Mesenchymal stem cell (in vitro differentiated cells and primary cell): ENCODE data around the gene DUS1L.
A peak's percentile ranks its signal among the peaks of the same experiment; 100 is the strongest.

ENCODE experiments used
- DNase-seq: peaks from one replicate; pipeline ENCODE4 v3.0.0-alpha.2; 2013
- H2AFZ ChIP-seq: one replicate; pipeline ENCODE4 v1.6.1; 2013; ENCODE audit warnings: low read depth, mild to moderate bottlenecking, control low read depth, inconsistent platforms, low read length, moderate library complexity
- H2AK5ac ChIP-seq: 2 replicates; pipeline ENCODE4 v1.6.1; 2013; ENCODE audit warnings: low read length, moderate library complexity, mild to moderate bottlenecking, inconsistent platforms; ENCODE audit not compliant: severe bottlenecking
- H2BK120ac ChIP-seq: one replicate; pipeline ENCODE4 v1.6.1; 2013; ENCODE audit warnings: low read depth, mild to moderate bottlenecking, inconsistent platforms, low read length, moderate library complexity
- H2BK12ac ChIP-seq, 2 experiments: one replicate each; pipeline ENCODE4 v1.6.1; 2013; ENCODE audit warnings: inconsistent platforms in 2 of 2, low read length in 2 of 2, mild to moderate bottlenecking in 2 of 2, moderate library complexity in 2 of 2, control low read depth in 1 of 2
- H2BK15ac ChIP-seq: one replicate; pipeline ENCODE4 v1.6.1; 2013; ENCODE audit warnings: mild to moderate bottlenecking, low read depth, inconsistent platforms; ENCODE audit not compliant: poor library complexity, severe bottlenecking
- H2BK5ac ChIP-seq: 2 replicates; pipeline ENCODE4 v1.6.1; 2013; ENCODE audit warnings: low read depth, mild to moderate bottlenecking, low read length, control low read depth, inconsistent platforms; ENCODE audit not compliant: poor library complexity, severe bottlenecking
- H3K14ac ChIP-seq, 2 experiments: one replicate each; pipeline ENCODE4 v1.6.1; 2013; ENCODE audit warnings: inconsistent platforms in 2 of 2, low read length in 2 of 2, control low read depth in 1 of 2, mild to moderate bottlenecking in 1 of 2, moderate library complexity in 1 of 2
- H3K18ac ChIP-seq, 2 experiments: one replicate each; pipeline ENCODE4 v1.6.1; 2013; ENCODE audit warnings: inconsistent platforms in 2 of 2, low read length in 2 of 2, control low read depth in 1 of 2, low read depth in 1 of 2, mild to moderate bottlenecking in 1 of 2
- H3K23ac ChIP-seq, 2 experiments: one replicate each; pipeline ENCODE4 v1.6.1; 2013; ENCODE audit warnings: inconsistent platforms in 2 of 2, low read length in 2 of 2, mild to moderate bottlenecking in 2 of 2, moderate library complexity in 2 of 2, control low read depth in 1 of 2
- H3K27ac ChIP-seq: 2 replicates; pipeline ENCODE4 v1.5.1; 2013; ENCODE audit warnings: mild to moderate bottlenecking, moderate library complexity, low read length, control low read depth, inconsistent platforms; ENCODE audit not compliant: poor library complexity, severe bottlenecking
- H3K27me3 ChIP-seq, 2 experiments: 2 replicates each; pipeline versions ENCODE4 v1.6.1 to v1.7.0; 2013; ENCODE audit warnings: low read length in 2 of 2, mild to moderate bottlenecking in 2 of 2, moderate library complexity in 2 of 2, control low read depth in 1 of 2, inconsistent platforms in 1 of 2; ENCODE audit not compliant: control insufficient read depth in 1 of 2, insufficient read depth in 1 of 2
- H3K36me3 ChIP-seq, 2 experiments: 2 replicates each; pipeline versions ENCODE4 v1.6.1 to v1.7.0; 2013; ENCODE audit warnings: low read length in 2 of 2, control low read depth in 1 of 2, inconsistent platforms in 1 of 2, low read depth in 1 of 2, mild to moderate bottlenecking in 1 of 2; ENCODE audit not compliant: insufficient read depth in 2 of 2, control insufficient read depth in 1 of 2
- H3K4ac ChIP-seq, 2 experiments: one replicate each; pipeline ENCODE4 v1.6.1; 2013; ENCODE audit warnings: inconsistent platforms in 2 of 2, low read length in 2 of 2, mild to moderate bottlenecking in 2 of 2, moderate library complexity in 2 of 2, control low read depth in 1 of 2, low read depth in 1 of 2
- H3K4me1 ChIP-seq: 2 replicates; pipeline ENCODE4 v1.6.1; 2013; ENCODE audit warnings: low read depth, low read length, control low read depth; ENCODE audit not compliant: control insufficient read depth, insufficient read depth
- H3K4me2 ChIP-seq: 2 replicates; pipeline ENCODE4 v1.6.1; 2013; ENCODE audit warnings: low read length, mild to moderate bottlenecking, inconsistent platforms; ENCODE audit not compliant: poor library complexity, severe bottlenecking
- H3K4me3 ChIP-seq, 2 experiments: 2 replicates each; pipeline versions ENCODE4 v1.5.1 to v1.7.0; 2013; ENCODE audit warnings: low read length in 2 of 2, mild to moderate bottlenecking in 2 of 2, control low read depth in 1 of 2, low read depth in 1 of 2; ENCODE audit not compliant: insufficient read depth in 1 of 2
- H3K79me1 ChIP-seq: replicated peaks from 2 replicates; pipeline ENCODE4 v1.6.1; 2013; ENCODE audit warnings: mild to moderate bottlenecking, control low read depth, low read length, inconsistent platforms; ENCODE audit not compliant: poor library complexity, severe bottlenecking
- H3K9ac ChIP-seq: 2 replicates; pipeline ENCODE4 v1.7.0; 2013; ENCODE audit warnings: mild to moderate bottlenecking, low read length, moderate library complexity
- H3K9me3 ChIP-seq: 2 replicates; pipeline ENCODE4 v1.7.0; 2013; ENCODE audit warnings: mild to moderate bottlenecking, low read length; ENCODE audit not compliant: control insufficient read depth
- H4K8ac ChIP-seq: one replicate; pipeline ENCODE4 v1.6.1; 2013; ENCODE audit warnings: inconsistent platforms, mild to moderate bottlenecking, low read length, moderate library complexity
- H4K91ac ChIP-seq: one replicate; pipeline ENCODE4 v1.6.1; 2013; ENCODE audit warnings: mild to moderate bottlenecking, low read length, inconsistent platforms
- WGBS: methylation state at CpG from one replicate; pipeline ENCODE4 v1.1.7; 2013; ENCODE audit warnings: mixed read lengths; 5-methylcytosine and 5-hydroxymethylcytosine counted together

The DUS1L gene

DNA sequence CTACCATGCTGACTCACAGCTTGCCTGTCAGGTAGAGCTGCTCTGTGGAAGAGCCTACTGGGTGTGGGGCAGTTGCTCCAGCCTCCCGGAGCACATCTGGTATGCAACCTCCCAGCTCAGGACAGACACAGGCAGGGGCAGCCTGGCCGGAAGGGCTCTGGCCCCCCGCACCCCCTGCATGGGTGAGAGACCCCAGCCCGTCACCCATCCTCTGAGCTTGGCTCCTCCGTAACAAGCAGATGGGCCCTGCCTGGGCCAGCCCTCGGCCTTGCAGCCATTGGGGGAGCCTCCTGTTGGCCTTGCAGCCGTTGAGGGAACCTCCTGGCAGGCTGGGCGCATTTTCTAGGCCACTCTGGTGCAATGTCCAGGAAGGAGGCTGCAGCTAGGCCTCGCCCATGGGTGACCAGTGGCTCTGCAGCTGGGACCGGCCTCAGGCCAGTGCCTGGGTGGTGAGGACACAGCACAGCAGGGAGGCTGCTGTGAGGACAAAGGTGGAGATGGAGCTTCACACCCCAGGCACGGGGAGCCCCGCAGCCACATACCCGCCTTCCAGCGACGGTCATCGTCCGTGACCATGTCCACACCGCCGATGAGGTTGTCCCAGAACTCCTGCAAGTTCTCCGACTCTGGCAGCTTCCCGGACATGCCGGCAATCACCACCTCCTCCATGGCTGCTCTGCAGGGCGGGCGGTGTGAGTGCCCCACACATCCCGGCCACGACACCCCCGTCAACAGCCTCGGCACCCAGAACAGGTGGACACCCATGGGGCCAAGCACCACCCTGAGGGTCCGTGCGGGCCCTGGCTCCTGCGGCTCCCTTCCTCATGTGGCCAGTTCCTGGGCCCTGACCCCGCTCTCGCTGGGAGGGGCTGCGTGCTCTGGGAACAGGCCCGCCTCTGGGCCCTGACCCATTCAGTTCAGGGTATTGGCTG lies 30.4 kb upstream of the DUS1L start:
- Histone ChIP-seq H3K79me1 (peaks cover 31% of the 10 kb centered on the region), H2AK5ac (no peak overlapping the region), H2BK120ac (no peak overlapping the region), H3K27me3 (no peaks in the 10 kb centered on the region), H3K4me3 (peak overlapping the region; percentile 8 to 84), H3K36me3 (peaks cover 39 to 67% of the 10 kb centered on the region in 2 experiments), H2BK15ac (no peak overlapping the region), H3K9ac (peak overlapping the region; percentile 90), H3K4me2 (peak overlapping the region; percentile 90), H3K14ac (peak overlapping the region in 1 of 2 experiments; percentile 61), H3K18ac (peak overlapping the region; percentile 38), H4K91ac (peak overlapping the region; percentile 45), H2BK5ac (no peak overlapping the region), H3K4me1 (peaks cover 40% of the 10 kb centered on the region), H2AFZ (no peak overlapping the region), H2BK12ac (peak overlapping the region in 1 of 2 experiments; percentile 21), H4K8ac (peak overlapping the region; percentile 48), H3K9me3 (no peaks in the 10 kb centered on the region), H3K23ac (peak overlapping the region in 1 of 2 experiments; percentile 80), H3K27ac (no peak overlapping the region), H3K4ac (no peak overlapping the region)
- DNase-seq, result no peak
- WGBS, result 89% methylated on average over 35 of the region's 35 CpGs

DNA sequence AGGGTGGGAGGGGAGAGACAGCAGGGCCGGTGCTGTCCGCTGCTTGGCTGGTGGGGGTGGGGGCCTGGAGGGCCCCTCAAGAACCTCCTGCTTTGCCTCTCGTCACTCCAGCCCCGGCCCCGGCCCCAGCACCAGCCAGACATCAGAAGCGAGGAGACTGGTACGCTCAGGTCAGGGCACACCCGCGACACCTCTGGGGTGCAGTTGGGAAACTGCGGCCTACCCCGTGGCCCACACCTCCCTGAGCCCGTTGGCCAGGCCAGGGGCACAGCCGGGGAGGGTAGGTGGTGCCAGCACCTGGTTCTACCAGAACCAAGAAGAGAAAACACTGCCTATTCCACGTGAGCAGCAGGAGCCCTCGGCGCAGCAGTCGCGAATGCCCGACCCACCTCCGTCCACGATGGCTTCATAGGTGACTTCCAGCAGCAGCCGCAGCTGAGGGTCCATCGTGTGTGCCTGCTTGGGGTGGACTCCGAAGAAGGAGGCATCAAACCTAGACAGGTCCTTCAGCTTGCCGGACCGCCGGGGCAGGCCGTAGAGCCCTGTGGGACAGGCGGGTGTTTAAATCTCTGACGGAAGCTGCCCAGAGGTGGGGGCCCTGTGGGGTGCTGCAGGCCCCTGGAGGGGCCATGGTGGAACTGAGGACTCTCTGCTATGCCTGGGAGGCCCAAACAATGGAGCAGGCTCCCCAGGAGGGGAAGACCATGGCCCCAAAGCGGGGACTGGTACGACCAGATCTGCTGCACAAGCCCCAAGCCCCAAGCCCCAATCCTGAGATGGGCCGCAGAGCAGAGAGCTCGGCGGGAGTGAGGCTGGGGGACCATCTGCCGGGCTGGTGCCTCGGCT lies 29.6 kb upstream of the DUS1L start:
- peaks cover 31% of the 10 kb centered on the region for H3K79me1 ChIP-seq
- H3K9ac ChIP-seq, result peak overlapping the region; percentile 90
- H2BK12ac ChIP-seq, result no peak overlapping the region
- H3K4me1 ChIP-seq, result peaks cover 33% of the 10 kb centered on the region
- H3K9me3 ChIP-seq, result no peaks in the 10 kb centered on the region
- H2BK120ac ChIP-seq, result no peak overlapping the region
- H3K23ac ChIP-seq, result peak overlapping the region in 1 of 2 experiments; percentile 80
- H3K4ac ChIP-seq, result no peak overlapping the region
- 90% methylated on average over 35 of the region's 37 CpGs for WGBS
- no peak overlapping the region for H2AK5ac ChIP-seq
- H3K36me3 ChIP-seq, result peaks cover 47 to 69% of the 10 kb centered on the region in 2 experiments
- no peak overlapping the region for H3K27ac ChIP-seq
- no peak overlapping the region for H2AFZ ChIP-seq
- H4K8ac ChIP-seq, result no peak overlapping the region
- H3K4me2 ChIP-seq, result no peak overlapping the region
- no peak overlapping the region for H4K91ac ChIP-seq
- no peak overlapping the region for H2BK5ac ChIP-seq
- no peak overlapping the region for H2BK15ac ChIP-seq
- H3K18ac ChIP-seq, result peak overlapping the region in 1 of 2 experiments; percentile 38
- no peaks in the 10 kb centered on the region for H3K27me3 ChIP-seq
- DNase-seq, result no peak
- no peak overlapping the region for H3K14ac ChIP-seq
- H3K4me3 ChIP-seq, result peak overlapping the region in 1 of 2 experiments; percentile 84

DNA sequence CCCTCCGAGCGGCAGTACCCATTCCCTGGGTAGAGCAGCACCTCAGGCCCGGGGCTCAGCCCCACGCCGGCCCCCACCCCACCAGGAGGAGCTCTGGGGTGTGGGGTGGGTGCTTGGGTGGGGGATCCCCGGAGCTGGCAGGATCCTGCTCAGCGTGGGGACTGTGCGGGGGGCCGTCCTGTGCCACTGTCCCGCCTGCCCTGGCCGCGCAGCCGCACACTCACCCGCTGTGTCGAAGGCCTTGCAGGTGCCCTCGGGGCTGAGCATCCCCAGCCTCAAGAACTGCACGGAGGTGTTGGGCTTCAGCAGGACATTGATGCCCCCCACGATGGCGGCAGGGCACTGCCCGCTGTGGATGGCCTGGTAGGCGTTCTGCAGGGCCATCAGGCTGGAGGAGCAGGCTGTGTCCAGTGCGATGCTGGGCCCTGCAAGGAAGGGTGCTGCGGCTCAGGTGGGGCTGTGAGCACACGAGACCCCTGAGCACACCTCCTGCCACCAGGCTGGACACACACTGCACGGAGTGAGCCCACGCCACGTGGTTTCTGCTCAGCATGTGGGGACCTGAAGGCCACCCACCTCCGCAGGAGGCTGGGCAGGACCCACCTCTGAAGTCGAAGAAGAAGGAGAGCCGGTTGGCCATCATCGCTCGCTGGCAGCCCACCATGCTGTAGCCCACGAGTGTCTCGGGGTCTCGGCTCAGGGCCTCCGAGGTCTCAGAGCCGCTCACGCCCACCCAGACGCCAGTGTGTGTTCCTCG lies 27.6 kb upstream of the DUS1L start:
- peaks cover 34% of the 10 kb centered on the region for H3K79me1 ChIP-seq
- peak overlapping the region; percentile 51 for H4K8ac ChIP-seq
- peaks cover 67 to 89% of the 10 kb centered on the region in 2 experiments for H3K36me3 ChIP-seq
- no peak overlapping the region for H2BK120ac ChIP-seq
- no peaks in the 10 kb centered on the region for H3K27me3 ChIP-seq
- H3K9ac ChIP-seq, result no peak overlapping the region
- no peak overlapping the region for H2BK12ac ChIP-seq
- 98% methylated on average over 40 of the region's 40 CpGs for WGBS
- no peak overlapping the region for H2AK5ac ChIP-seq
- H3K4me3 ChIP-seq, result no peak overlapping the region
- H3K4me2 ChIP-seq, result no peak overlapping the region
- no peak overlapping the region for H3K14ac ChIP-seq
- no peak overlapping the region for H3K27ac ChIP-seq
- H3K23ac ChIP-seq, result no peak overlapping the region
- H3K18ac ChIP-seq, result no peak overlapping the region
- peaks cover 21% of the 10 kb centered on the region for H3K4me1 ChIP-seq
- no peak overlapping the region for H2BK5ac ChIP-seq
- H3K4ac ChIP-seq, result no peak overlapping the region
- no peak for DNase-seq
- no peak overlapping the region for H2AFZ ChIP-seq
- peak overlapping the region; percentile 6 for H4K91ac ChIP-seq
- H2BK15ac ChIP-seq, result no peak overlapping the region
- no peaks in the 10 kb centered on the region for H3K9me3 ChIP-seq
